ENCODE data around the gene ZNF383. TPM values are rescaled to one million over a fixed set of nuclear protein-coding genes. Genes with fewer than 3 reads are reported as not detected.
A peak's percentile ranks its signal among the peaks of the same experiment; 100 is the strongest.
"Not testable (repeated sequence)": the region's sequence is repeated elsewhere in the genome, so short reads cannot be mapped to it uniquely, and the experiment has no call there.

Gene ZNF383
- total RNA-seq, 4 donors from 2014 or later: 7.5 to 14.3 (median 10.0) TPM

- not testable (repeated sequence) for H3K36me3 ChIP-seq, H3K27ac ChIP-seq, H3K4me1 ChIP-seq, H3K27me3 ChIP-seq, H3K4me3 ChIP-seq
- 94 to 95% methylated on average over 45 to 60 of the region's 63 CpGs for whole genome bisulfite sequencing, 2 donors
- peak; percentile 4 to 59 for DNase-seq (ENCODE audit: low spot score in 2 of 2)
- peaks cover 0 to 14% (median 0%) of the 10 kb centered on the region in 4 donors for H3K9me3 ChIP-seq
Observed at GRCh38 chr19:37292998-37293939, 75.3 kb downstream of the ZNF383 start.

GRCh38 chr19:37294246-37294645 lies 76.2 kb downstream of the ZNF383 start:
- H3K36me3 ChIP-seq; DNase-seq (ENCODE audit: low spot score in 2 of 2); H3K4me1 ChIP-seq; H3K4me3 ChIP-seq; H3K27ac ChIP-seq; H3K27me3 ChIP-seq: not testable (repeated sequence)
- H3K9me3 ChIP-seq: peaks cover 0 to 12% (median 0%) of the 10 kb centered on the region in 4 donors
- 99% methylated on average over 22 of the region's 39 CpGs; no CpG with 5 or more reads in 1 of the 2 donors for WGBS, 2 donors

Other genes starting within 250 kb of the ZNF383 start
- 10 to 100 TPM in 2 of 4 donors, 1 to 10 TPM in 2; 8.7 to 13.5 (median 10.5) TPM for gene ZNF420, start 139.8 kb upstream of the ZNF383 start, total RNA-seq
- gene ZNF585A, start 45.5 kb upstream of the ZNF383 start, total RNA-seq: 1 to 10 TPM; 5.7 to 8.4 (median 6.3) TPM
- gene ZNF585B, start 7.7 kb upstream of the ZNF383 start, total RNA-seq: 10 to 100 TPM in 3 of 4 donors, 1 to 10 TPM in 1; 5.1 to 19.7 (median 13.6) TPM
- gene ZNF527, start 152.9 kb downstream of the ZNF383 start, total RNA-seq: 10 to 100 TPM in 1 of 4 donors, 1 to 10 TPM in 3; 6.3 to 13.5 (median 9.0) TPM
- 1 to 10 TPM; 4.3 to 9.4 (median 7.3) TPM for gene ZNF569, start 249.2 kb downstream of the ZNF383 start, total RNA-seq

Measured in tibial nerve (tissue), 4 donors.